Measurements from ENCODE around the gene ITPRID2. TPM values are rescaled to one million over a fixed set of nuclear protein-coding genes. Genes with fewer than 3 reads are reported as not detected.

The ITPRID2 gene
- total RNA-seq, 1 donor from 2014 or later = 100 TPM

- DNase-seq (ENCODE audit: extremely low spot score, unreplicated experiment) = no peak
- Mint-ChIP-seq H3K4me1 (ENCODE audit: unreplicated experiment) (peaks cover 5% of the 10 kb centered on the region), H3K27me3 (ENCODE audit: unreplicated experiment) (no peaks in the 10 kb centered on the region), H3K36me3 (ENCODE audit: unreplicated experiment) (no peaks in the 10 kb centered on the region), H3K4me3 (ENCODE audit: unreplicated experiment) (no peak overlapping the region), H3K27ac (ENCODE audit: unreplicated experiment) (no peak overlapping the region), H3K9me3 (ENCODE audit: unreplicated experiment) (no peaks in the 10 kb centered on the region)
- TF ChIP-seq CTCF (IDR thresholded peaks at IDR 0.05) = no peak
Measured at GRCh38 chr2:181853696-181854095, 37.8 kb upstream of the ITPRID2 start.

GRCh38 chr2:181857483-181857882, 34.0 kb upstream of the ITPRID2 start:
- DNase-seq (ENCODE audit: extremely low spot score, unreplicated experiment) = no peak
- no peaks in the 10 kb centered on the region for H3K27me3 Mint-ChIP-seq (ENCODE audit: unreplicated experiment)
- no peaks in the 10 kb centered on the region for H3K4me1 Mint-ChIP-seq (ENCODE audit: unreplicated experiment)
- no peak overlapping the region for H3K27ac Mint-ChIP-seq (ENCODE audit: unreplicated experiment)
- no peaks in the 10 kb centered on the region for H3K9me3 Mint-ChIP-seq (ENCODE audit: unreplicated experiment)
- H3K4me3 Mint-ChIP-seq (ENCODE audit: unreplicated experiment) = no peak overlapping the region
- TF ChIP-seq CTCF (IDR thresholded peaks at IDR 0.05) = no peak
- no peaks in the 10 kb centered on the region for H3K36me3 Mint-ChIP-seq (ENCODE audit: unreplicated experiment)

- no peaks in the 10 kb centered on the region for H3K27me3 Mint-ChIP-seq (ENCODE audit: unreplicated experiment)
- no peak for DNase-seq (ENCODE audit: extremely low spot score, unreplicated experiment)
- H3K9me3 Mint-ChIP-seq (ENCODE audit: unreplicated experiment) = no peaks in the 10 kb centered on the region
- H3K36me3 Mint-ChIP-seq (ENCODE audit: unreplicated experiment) = no peaks in the 10 kb centered on the region
- H3K27ac Mint-ChIP-seq (ENCODE audit: unreplicated experiment) = no peak overlapping the region
- H3K4me3 Mint-ChIP-seq (ENCODE audit: unreplicated experiment) = no peak overlapping the region
- no peak for TF ChIP-seq CTCF (IDR thresholded peaks at IDR 0.05)
- H3K4me1 Mint-ChIP-seq (ENCODE audit: unreplicated experiment) = no peaks in the 10 kb centered on the region
Measured at GRCh38 chr2:181858600-181858999, 32.9 kb upstream of the ITPRID2 start.

- Mint-ChIP-seq H3K4me1 (ENCODE audit: unreplicated experiment) (no peaks in the 10 kb centered on the region), H3K36me3 (ENCODE audit: unreplicated experiment) (no peaks in the 10 kb centered on the region), H3K27me3 (ENCODE audit: unreplicated experiment) (no peaks in the 10 kb centered on the region), H3K9me3 (ENCODE audit: unreplicated experiment) (no peaks in the 10 kb centered on the region), H3K27ac (ENCODE audit: unreplicated experiment) (no peak overlapping the region), H3K4me3 (ENCODE audit: unreplicated experiment) (no peak overlapping the region)
- DNase-seq (ENCODE audit: extremely low spot score, unreplicated experiment) = no peak
- no peak for TF ChIP-seq CTCF (IDR thresholded peaks at IDR 0.05)
Measured at GRCh38 chr2:181859123-181859522, 32.4 kb upstream of the ITPRID2 start.

GRCh38 chr2:181859803-181860202, 31.7 kb upstream of the ITPRID2 start:
- Mint-ChIP-seq H3K27ac (ENCODE audit: unreplicated experiment) (no peak overlapping the region), H3K27me3 (ENCODE audit: unreplicated experiment) (no peaks in the 10 kb centered on the region), H3K36me3 (ENCODE audit: unreplicated experiment) (no peaks in the 10 kb centered on the region), H3K4me1 (ENCODE audit: unreplicated experiment) (no peaks in the 10 kb centered on the region), H3K4me3 (ENCODE audit: unreplicated experiment) (no peak overlapping the region), H3K9me3 (ENCODE audit: unreplicated experiment) (no peaks in the 10 kb centered on the region)
- no peak for TF ChIP-seq CTCF (IDR thresholded peaks at IDR 0.05)
- DNase-seq (ENCODE audit: extremely low spot score, unreplicated experiment) = no peak

All from osteocyte (in vitro differentiated cells).